GM23248 (cell line): ENCODE measurements around the gene DIMT1.

Experiments used
- EZH2 ChIP-seq: fragments of 200-600 bp; sonication (generic); IDR thresholded peaks from 2 replicates; pipeline ENCODE4 v1.6.1; 2018; ENCODE audit warnings: antibody characterized with exemption, mild to moderate bottlenecking; ENCODE audit not compliant: insufficient read depth, poor library complexity, severe bottlenecking
- EZH2phosphoT487 ChIP-seq: fragments of 200-600 bp; sonication (generic); IDR thresholded peaks from 2 replicates; pipeline ENCODE4 v1.6.1; 2018; ENCODE audit warnings: antibody characterized with exemption, moderate library complexity, mild to moderate bottlenecking, low read depth; ENCODE audit not compliant: insufficient read depth

GRCh38 chr5:62340979-62341378, 62.7 kb downstream of the DIMT1 start:
- TF ChIP-seq EZH2 = no peak
- TF ChIP-seq EZH2phosphoT487 = no peak
